ENCODE results near the gene MGAT4B. TPM values are rescaled to one million over a fixed set of nuclear protein-coding genes. Genes with fewer than 3 reads are reported as not detected.

Gene MGAT4B
- total and polyA plus RNA-seq, 2 of the 4 experiments (the other 2 are of a cell fraction), result 73.7 to 155 TPM

- peak overlapping the region; percentile 89 for H2AFZ ChIP-seq (replicated peaks; ENCODE audit: low read length, poor library complexity)
- no peaks in the 10 kb centered on the region for H3K9me3 ChIP-seq (ENCODE audit: control insufficient read depth, insufficient read depth, low read length)
- ChIA-PET POLR2A (ENCODE audit: unreplicated experiment) (no interaction called here), CTCF (no interaction called here)
- in situ Hi-C loops (cut with MboI; ENCODE audit: low sequenced_read_pairs), result no loop called here
- peak; percentile 90 for DNase-seq
- peaks cover 36% of the 10 kb centered on the region for H3K9me1 ChIP-seq (ENCODE audit: insufficient read depth, low read length)
- H3K56ac ChIP-seq (ENCODE audit: extremely low read depth, insufficient read depth, low read length), result no peak overlapping the region
- no peak overlapping the region for H4K8ac ChIP-seq (ENCODE audit: low read depth in 2 of 2, low read length in 2 of 2)
- no peak overlapping the region for H4K5ac ChIP-seq (ENCODE audit: low read depth, low read length)
- no TSS peak for BruUV-seq (replicated peaks)
- peak; percentile 65 for TF ChIP-seq MXI1 (IDR thresholded peaks at IDR 0.05; ENCODE audit: borderline replicate concordance, low read depth, low read length)
- no peak for TF ChIP-seq USF2 (IDR thresholded peaks at IDR 0.05; ENCODE audit: low read depth, low read length)
- peak; percentile 40; the same call in 1 of the 2 replicates for TF ChIP-seq MAZ (IDR thresholded peaks at IDR 0.05; ENCODE audit: borderline replicate concordance, low read depth, low read length)
- TF ChIP-seq POLR2A (IDR thresholded peaks at IDR 0.05; ENCODE audit: low read depth, low read length), result peak; percentile 56
- H3K36me3 ChIP-seq (ENCODE audit: control insufficient read depth, insufficient read depth, low read length), result peaks cover 41% of the 10 kb centered on the region
- H3K27me3 ChIP-seq (ENCODE audit: control insufficient read depth, insufficient read depth, low read length), result no peaks in the 10 kb centered on the region
- H2BK120ac ChIP-seq (ENCODE audit: low read depth, low read length), result no peak overlapping the region
- dilution Hi-C loops (cut with HindIII; ENCODE audit: low sequenced_read_pairs, unreplicated experiment), result no loop called here
- peak overlapping the region; percentile 99 for H2AK9ac ChIP-seq (replicated peaks; ENCODE audit: low read depth, low read length, poor library complexity)
- H3K4ac ChIP-seq (ENCODE audit: low read depth, low read length), result peak overlapping the region; percentile 54
- peak overlapping the region; percentile 67; the same call in 1 of the 2 replicates for H3K14ac ChIP-seq (replicated peaks; ENCODE audit: low read depth, low read length)
- H3K79me1 ChIP-seq (ENCODE audit: low read depth in 1 of 2, low read length in 2 of 2), result peaks cover 19 to 67% of the 10 kb centered on the region in 2 experiments
- peak overlapping the region; percentile 95 for H3K4me2 ChIP-seq (ENCODE audit: low read depth, low read length)
- ATAC-seq (ENCODE audit: low read depth), result peak; percentile 62
- no peak overlapping the region; the same call in 1 of the 2 replicates for H4K91ac ChIP-seq (ENCODE audit: insufficient read depth, low read depth, low read length)
- no peak overlapping the region for H2BK20ac ChIP-seq (ENCODE audit: low read depth, low read length)
- H2BK5ac ChIP-seq (ENCODE audit: low read depth, low read length, poor library complexity, severe bottlenecking), result peak overlapping the region; percentile 87
- H3K18ac ChIP-seq (ENCODE audit: low read depth, low read length), result peak overlapping the region; percentile 4; the same call in 1 of the 2 replicates
- peak overlapping the region; percentile 90 for H3K27ac ChIP-seq (ENCODE audit: insufficient read depth, low read length)
- peak overlapping the region; percentile 79 for H3K9ac ChIP-seq (ENCODE audit: low read depth, low read length)
- peaks cover 58% of the 10 kb centered on the region for H4K20me1 ChIP-seq (ENCODE audit: insufficient read depth, low read length)
- peak overlapping the region; percentile 81 for H3K23ac ChIP-seq (ENCODE audit: low read depth, low read length)
- intact Hi-C loops (cut with micrococcal nuclease), result loop anchor here (5.0 kb wide), 1 partner anchor 199 kb away; the partner anchor contains the start of gene HNRNPH1
- H3K4me3 ChIP-seq (ENCODE audit: insufficient read depth, low read depth, low read length), result peak overlapping the region; percentile 87
- H2BK15ac ChIP-seq (ENCODE audit: low read depth, low read length), result no peak overlapping the region
- WGBS, 2 experiments (ENCODE audit: extremely low coverage in 2 of 2, insufficient read length in 1 of 2), result 0% methylated on average over 30 of the region's 54 CpGs; no CpG with 5 or more reads in 1 of the 2 experiments
- H2AK5ac ChIP-seq (ENCODE audit: low read depth, low read length), result 0 out of 2 replicates have a peak overlapping the region, but pooled peaks have one; percentile 63
- H3K4me1 ChIP-seq (ENCODE audit: control insufficient read depth, insufficient read depth, low read length), result peaks cover 39% of the 10 kb centered on the region
Observed at GRCh38 chr5:179821298-179822058, 14.8 kb upstream of the MGAT4B start.

All from IMR-90 (cell line).